Fibroblast of lung (primary cell): ENCODE data around the gene BASP1.

Experiments
- EZH2 ChIP-seq: IDR thresholded peaks from 2 replicates; pipeline ENCODE4 v1.5.1; 2012; ENCODE audit warnings: low read length, control low read depth, mild to moderate bottlenecking; ENCODE audit errors: missing control alignments
- TF ChIP-seq, protein P1 (sequence below), 2 donors: IDR thresholded peaks in 1 of 2; conservative IDR thresholded peaks in 1 of 2; 1 replicate in 1 of 2; 2 replicates in 1 of 2; pipeline ENCODE4 v1.5.1; 2011 to 2012; ENCODE audit warnings: low read length in 2 of 2, control low read depth in 1 of 2, inconsistent platforms in 1 of 2, low read depth in 1 of 2, mild to moderate bottlenecking in 1 of 2

DNA sequence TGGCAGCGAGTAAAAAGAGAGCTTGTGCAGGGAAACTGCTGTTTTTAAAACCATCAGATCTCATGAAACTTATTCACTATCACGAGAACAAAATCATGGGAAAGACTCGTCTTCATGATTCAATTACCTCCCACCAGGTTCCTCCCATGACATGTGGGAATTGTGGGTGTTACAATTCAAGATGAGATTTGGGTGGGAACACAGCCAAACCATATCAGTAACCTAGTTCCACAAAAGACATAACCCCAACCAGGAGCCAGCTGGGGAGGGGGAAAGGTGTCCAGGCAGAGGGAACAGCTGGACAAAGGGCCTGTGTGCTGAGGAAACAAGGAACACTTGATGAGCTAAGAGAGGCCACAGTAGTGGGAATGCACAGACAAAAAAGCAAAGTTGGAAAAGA is 71.1 kb downstream of the BASP1 start:
- TF ChIP-seq, protein P1, sequence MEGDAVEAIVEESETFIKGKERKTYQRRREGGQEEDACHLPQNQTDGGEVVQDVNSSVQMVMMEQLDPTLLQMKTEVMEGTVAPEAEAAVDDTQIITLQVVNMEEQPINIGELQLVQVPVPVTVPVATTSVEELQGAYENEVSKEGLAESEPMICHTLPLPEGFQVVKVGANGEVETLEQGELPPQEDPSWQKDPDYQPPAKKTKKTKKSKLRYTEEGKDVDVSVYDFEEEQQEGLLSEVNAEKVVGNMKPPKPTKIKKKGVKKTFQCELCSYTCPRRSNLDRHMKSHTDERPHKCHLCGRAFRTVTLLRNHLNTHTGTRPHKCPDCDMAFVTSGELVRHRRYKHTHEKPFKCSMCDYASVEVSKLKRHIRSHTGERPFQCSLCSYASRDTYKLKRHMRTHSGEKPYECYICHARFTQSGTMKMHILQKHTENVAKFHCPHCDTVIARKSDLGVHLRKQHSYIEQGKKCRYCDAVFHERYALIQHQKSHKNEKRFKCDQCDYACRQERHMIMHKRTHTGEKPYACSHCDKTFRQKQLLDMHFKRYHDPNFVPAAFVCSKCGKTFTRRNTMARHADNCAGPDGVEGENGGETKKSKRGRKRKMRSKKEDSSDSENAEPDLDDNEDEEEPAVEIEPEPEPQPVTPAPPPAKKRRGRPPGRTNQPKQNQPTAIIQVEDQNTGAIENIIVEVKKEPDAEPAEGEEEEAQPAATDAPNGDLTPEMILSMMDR (conservative IDR thresholded peaks at IDR 0.05 in 1 of 2, IDR thresholded peaks at IDR 0.05 in 1 of 2; ENCODE audit: low read depth in 1 of 2, low read length in 2 of 2): no peak
- TF ChIP-seq EZH2: no peak
